K562 (cell line): ENCODE data around the gene MAD1L1. TPM values are rescaled to one million over a fixed set of nuclear protein-coding genes. Genes with fewer than 3 reads are reported as not detected.

Experiments
- ASH1L ChIP-seq: fragments of 450-650 bp; IDR thresholded peaks from 2 replicates; pipeline ENCODE4 v1.6.1; 2018; ENCODE audit warnings: borderline replicate concordance, mild to moderate bottlenecking, low read depth; ENCODE audit not compliant: partially characterized antibody
- DLX4 ChIP-seq: fragments of 250-450 bp; sonication (Bioruptor Pico); IDR thresholded peaks from 2 replicates; pipeline ENCODE4 v1.6.1; 2021; ENCODE audit warnings: mild to moderate bottlenecking
- EP400 ChIP-seq: fragments of 450-650 bp; IDR thresholded peaks from 2 replicates; pipeline ENCODE4 v1.6.1; 2017; ENCODE audit warnings: antibody characterized with exemption, mild to moderate bottlenecking, moderate library complexity
- FOXO4 ChIP-seq: fragments of 450-650 bp; formaldehyde crosslinking; IDR thresholded peaks from 2 replicates; pipeline ENCODE4 v1.4.0; 2020; ENCODE audit warnings: mild to moderate bottlenecking, moderate library complexity
- GTF2F1 ChIP-seq: IDR thresholded peaks from 2 replicates; pipeline ENCODE4 v1.6.1; 2011; ENCODE audit warnings: low read depth, low read length, improper control_type of control experiment
- HCFC1 ChIP-seq: IDR thresholded peaks from 2 replicates; pipeline ENCODE4 v1.6.1; 2012; ENCODE audit warnings: low read depth, low read length, improper control_type of control experiment
- NR1H2 ChIP-seq: sonication (generic); formaldehyde crosslinking; IDR thresholded peaks from 2 replicates; pipeline ENCODE4 v1.4.0; 2020; ENCODE audit warnings: mild to moderate bottlenecking, missing genetic modification reagents
- NUFIP1 ChIP-seq: fragments of 450-650 bp; IDR thresholded peaks from 2 replicates; pipeline ENCODE4 v1.6.1; 2018; ENCODE audit not compliant: partially characterized antibody
- PRMT5 ChIP-seq: sonication (generic); formaldehyde crosslinking; IDR thresholded peaks from 2 replicates; pipeline ENCODE4 v1.5.0; 2020; ENCODE audit warnings: missing genetic modification reagents
- SMARCC2 ChIP-seq: fragments of 450-650 bp; IDR thresholded peaks from 2 replicates; pipeline ENCODE4 v1.6.1; 2017; ENCODE audit warnings: antibody characterized with exemption, moderate library complexity, mild to moderate bottlenecking, low read depth
- STAT6 ChIP-seq: sonication (generic); formaldehyde crosslinking; IDR thresholded peaks from 2 replicates; pipeline ENCODE4 v1.8.1; 2023; ENCODE audit warnings: mild to moderate bottlenecking, missing genetic modification reagents
- XRCC5 ChIP-seq: fragments of 200-400 bp; formaldehyde crosslinking; IDR thresholded peaks from 2 replicates; pipeline ENCODE4 v1.6.1; 2017; ENCODE audit warnings: low read depth, mild to moderate bottlenecking, low read length
- ZBTB33 ChIP-seq: sonication (generic); formaldehyde crosslinking; IDR thresholded peaks from 2 replicates; pipeline ENCODE4 v1.8.1; 2023; ENCODE audit warnings: mild to moderate bottlenecking, missing genetic modification reagents
- ZC3H11A ChIP-seq: IDR thresholded peaks from 2 replicates; pipeline ENCODE4 v1.6.1; 2012; ENCODE audit warnings: low read depth, low read length, improper control_type of control experiment
- ZNF124 ChIP-seq: sonication (generic); formaldehyde crosslinking; IDR thresholded peaks from 2 replicates; pipeline ENCODE4 v1.8.1; 2022; ENCODE audit warnings: missing genetic modification reagents
- ZNF395 ChIP-seq: fragments of 200-800 bp; sonication (Bioruptor generic); IDR thresholded peaks from 2 replicates; pipeline ENCODE4 v1.6.1; 2017; ENCODE audit warnings: missing genetic modification characterization, missing compliant biosample characterization
- ZNF431 ChIP-seq: sonication (generic); formaldehyde crosslinking; IDR thresholded peaks from 2 replicates; pipeline ENCODE4 v1.8.0; 2022; ENCODE audit warnings: mild to moderate bottlenecking, missing genetic modification reagents
- ZNF77 ChIP-seq: fragments of 250-450 bp; sonication (Bioruptor Pico); IDR thresholded peaks from 2 replicates; pipeline ENCODE4 v1.5.0; 2020
- polyA plus RNA-seq, 8 experiments: library from polyadenylated mRNA; depleted of rRNA in 4 of 8; stranded (reverse) in 5 of 8; unstranded in 3 of 8; fragments of >200 nt; fragmentation: Nextera tagmentation in 2 of 8; fragmentation: Illumina TruSeq in 1 of 8; extraction: Ambion mirVana in 2 of 8; extraction: Trizol in 1 of 8; gene quantifications; 2 replicates each; pipeline versions ENCODE4 v1.2.1 to v1.2.3, GENCODE V29; 2011 to 2014; ENCODE audit warnings: inconsistent platforms in 1 of 8, missing spikeins in 1 of 8
- total RNA-seq, 7 experiments: library from RNA; depleted of rRNA in 6 of 7; stranded (reverse); fragments of >200 nt in 6 of 7; fragmentation: Illumina TruSeq in 2 of 7; extraction: Trizol in 2 of 7; gene quantifications; 2 replicates each; pipeline versions ENCODE4 v1.2.1 to v1.2.3, GENCODE V29; 2011 to 2021; ENCODE audit warnings: low replicate concordance in 1 of 7
- TF ChIP-seq, protein P1 (sequence below): fragments of 450-650 bp; formaldehyde crosslinking; IDR thresholded peaks from 2 replicates; pipeline ENCODE4 v1.4.0; 2020; ENCODE audit warnings: mild to moderate bottlenecking, moderate library complexity

The MAD1L1 gene
- total and polyA plus RNA-seq, 9 of the 15 experiments (the other 6 are each of a cell fraction or from before 2014, with no cell fraction given), result 1.7 to 89.7 (median 18.0) TPM

- peak; percentile 60 for TF ChIP-seq HCFC1
- TF ChIP-seq, protein P1, sequence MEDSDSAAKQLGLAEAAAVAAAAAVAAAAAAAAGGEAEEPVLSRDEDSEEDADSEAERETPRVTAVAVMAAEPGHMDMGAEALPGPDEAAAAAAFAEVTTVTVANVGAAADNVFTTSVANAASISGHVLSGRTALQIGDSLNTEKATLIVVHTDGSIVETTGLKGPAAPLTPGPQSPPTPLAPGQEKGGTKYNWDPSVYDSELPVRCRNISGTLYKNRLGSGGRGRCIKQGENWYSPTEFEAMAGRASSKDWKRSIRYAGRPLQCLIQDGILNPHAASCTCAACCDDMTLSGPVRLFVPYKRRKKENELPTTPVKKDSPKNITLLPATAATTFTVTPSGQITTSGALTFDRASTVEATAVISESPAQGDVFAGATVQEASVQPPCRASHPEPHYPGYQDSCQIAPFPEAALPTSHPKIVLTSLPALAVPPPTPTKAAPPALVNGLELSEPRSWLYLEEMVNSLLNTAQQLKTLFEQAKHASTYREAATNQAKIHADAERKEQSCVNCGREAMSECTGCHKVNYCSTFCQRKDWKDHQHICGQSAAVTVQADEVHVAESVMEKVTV (CRISPR knock-in tag), result peak; percentile 63
- peak; percentile 86 for TF ChIP-seq ZNF431 (CRISPR knock-in tag)
- TF ChIP-seq ZNF124 (CRISPR knock-in tag), result no peak
- no peak for TF ChIP-seq FOXO4 (CRISPR knock-in tag)
- TF ChIP-seq NR1H2, result no peak
- no peak for TF ChIP-seq SMARCC2
- TF ChIP-seq ZBTB33 (CRISPR knock-in tag), result peak; percentile 96
- TF ChIP-seq ZNF395 (CRISPR knock-in tag), result no peak; the same call in 1 of the 2 replicates
- no peak for TF ChIP-seq ZNF77 (CRISPR knock-in tag)
- no peak for TF ChIP-seq DLX4 (CRISPR knock-in tag)
- no peak for TF ChIP-seq PRMT5 (CRISPR knock-in tag)
- TF ChIP-seq ZC3H11A, result no peak; the same call in none of the 2 replicates
- TF ChIP-seq ASH1L, result no peak
- TF ChIP-seq EP400, result peak; percentile 100
- peak; percentile 91; the same call in 1 of the 2 replicates for TF ChIP-seq XRCC5
- peak; percentile 16 for TF ChIP-seq NUFIP1
- TF ChIP-seq STAT6 (CRISPR knock-in tag), result no peak; the same call in 1 of the 2 replicates
- TF ChIP-seq GTF2F1, result peak; percentile 73; the same call in 1 of the 2 replicates
These were observed 128.5 kb downstream of the MAD1L1 start (continued) for GRCh38 chr7:2104107-2104710.
